ENCODE results near the gene SPSB2.

The SPSB2 gene

GRCh38 chr12:6825398-6826124 lies 47.5 kb downstream of the SPSB2 start:
- peak; percentile 72 for TF ChIP-seq CTCF (IDR thresholded peaks at IDR 0.05; ENCODE audit: insufficient read depth, low read length, poor library complexity, severe bottlenecking)
- H3K36me3 ChIP-seq (ENCODE audit: control insufficient read depth, insufficient read depth, low read length): no peaks in the 10 kb centered on the region
- no peak for DNase-seq (ENCODE audit: extremely low read depth, insufficient read length)
- H3K4me3 ChIP-seq (replicated peaks; ENCODE audit: low read depth, low read length): no peak overlapping the region
- peaks cover 6% of the 10 kb centered on the region for H3K27me3 ChIP-seq (replicated peaks; ENCODE audit: control insufficient read depth, insufficient read depth, low read length)

- no peak for DNase-seq (ENCODE audit: extremely low read depth, insufficient read length)
- no peak for TF ChIP-seq CTCF (IDR thresholded peaks at IDR 0.05; ENCODE audit: insufficient read depth, low read length, poor library complexity, severe bottlenecking)
- Histone ChIP-seq H3K36me3 (ENCODE audit: control insufficient read depth, insufficient read depth, low read length) (no peaks in the 10 kb centered on the region), H3K27me3 (replicated peaks; ENCODE audit: control insufficient read depth, insufficient read depth, low read length) (peaks cover 8% of the 10 kb centered on the region), H3K4me3 (replicated peaks; ENCODE audit: low read depth, low read length) (no peak overlapping the region)
These were observed 48.2 kb downstream of the SPSB2 start for GRCh38 chr12:6824901-6825381.

GRCh38 chr12:6824085-6824775 lies 48.9 kb downstream of the SPSB2 start:
- no peak overlapping the region for H3K4me3 ChIP-seq (replicated peaks; ENCODE audit: low read depth, low read length)
- peaks cover 8% of the 10 kb centered on the region for H3K27me3 ChIP-seq (replicated peaks; ENCODE audit: control insufficient read depth, insufficient read depth, low read length)
- no peak for DNase-seq (ENCODE audit: extremely low read depth, insufficient read length)
- no peak for TF ChIP-seq CTCF (IDR thresholded peaks at IDR 0.05; ENCODE audit: insufficient read depth, low read length, poor library complexity, severe bottlenecking)
- H3K36me3 ChIP-seq (ENCODE audit: control insufficient read depth, insufficient read depth, low read length): no peaks in the 10 kb centered on the region

- Histone ChIP-seq H3K4me3 (replicated peaks; ENCODE audit: low read depth, low read length) (no peak overlapping the region), H3K27me3 (replicated peaks; ENCODE audit: control insufficient read depth, insufficient read depth, low read length) (peaks cover 8% of the 10 kb centered on the region), H3K36me3 (ENCODE audit: control insufficient read depth, insufficient read depth, low read length) (no peaks in the 10 kb centered on the region)
- TF ChIP-seq CTCF (IDR thresholded peaks at IDR 0.05; ENCODE audit: insufficient read depth, low read length, poor library complexity, severe bottlenecking): no peak
- no peak for DNase-seq (ENCODE audit: extremely low read depth, insufficient read length)
These were observed 49.7 kb downstream of the SPSB2 start for GRCh38 chr12:6823182-6824084.

- Histone ChIP-seq H3K4me3 (replicated peaks; ENCODE audit: low read depth, low read length) (no peak overlapping the region), H3K27me3 (replicated peaks; ENCODE audit: control insufficient read depth, insufficient read depth, low read length) (peaks cover 8% of the 10 kb centered on the region), H3K36me3 (ENCODE audit: control insufficient read depth, insufficient read depth, low read length) (no peaks in the 10 kb centered on the region)
- TF ChIP-seq CTCF (IDR thresholded peaks at IDR 0.05; ENCODE audit: insufficient read depth, low read length, poor library complexity, severe bottlenecking): no peak
- no peak for DNase-seq (ENCODE audit: extremely low read depth, insufficient read length)
These were observed 50.5 kb downstream of the SPSB2 start for GRCh38 chr12:6822426-6823135.
